ENCODE results near the gene D2HGDH.

The D2HGDH gene

GRCh38 chr2:241762321-241762932, 28.0 kb downstream of the D2HGDH start:
- Histone ChIP-seq H3K4me1 (ENCODE audit: low read length) (no peaks in the 10 kb centered on the region), H3K36me3 (replicated peaks; ENCODE audit: insufficient read depth, low read length) (no peaks in the 10 kb centered on the region), H3K79me2 (ENCODE audit: low read length) (no peaks in the 10 kb centered on the region), H3K27ac (ENCODE audit: low read length) (no peak overlapping the region), H4K20me1 (ENCODE audit: insufficient read depth, low read length) (no peaks in the 10 kb centered on the region), H2AFZ (ENCODE audit: low read length) (no peak overlapping the region), H3K9me3 (replicated peaks; ENCODE audit: insufficient read depth, low read length) (no peaks in the 10 kb centered on the region), H3K9me2 (replicated peaks; ENCODE audit: insufficient read depth, low read length) (no peaks in the 10 kb centered on the region), H3K9ac (ENCODE audit: low read length) (no peak overlapping the region), H3K4me3 (ENCODE audit: low read length) (no peak overlapping the region), H3K4me2 (ENCODE audit: low read depth, low read length) (no peak overlapping the region), H3K27me3 (replicated peaks; ENCODE audit: insufficient read depth, low read length) (no peaks in the 10 kb centered on the region), H3F3A (ENCODE audit: insufficient read depth, low read length) (no peaks in the 10 kb centered on the region)
- DNase-seq, result no peak
- TF ChIP-seq EZH2 (optimal IDR thresholded peaks at IDR 0.05; ENCODE audit: low read depth, low read length), result no peak
- TF ChIP-seq EZH2phosphoT487 (IDR thresholded peaks at IDR 0.05; ENCODE audit: low read length), result no peak
- no peak for TF ChIP-seq CTCF (IDR thresholded peaks at IDR 0.05; ENCODE audit: low read length)

GRCh38 chr2:241762933-241763369, 28.5 kb downstream of the D2HGDH start:
- DNase-seq, result no peak
- Histone ChIP-seq H3K79me2 (ENCODE audit: low read length) (no peaks in the 10 kb centered on the region), H3K4me1 (ENCODE audit: low read length) (no peaks in the 10 kb centered on the region), H3K27ac (ENCODE audit: low read length) (no peak overlapping the region), H3K9me2 (replicated peaks; ENCODE audit: insufficient read depth, low read length) (no peaks in the 10 kb centered on the region), H3K27me3 (replicated peaks; ENCODE audit: insufficient read depth, low read length) (no peaks in the 10 kb centered on the region), H3K4me2 (ENCODE audit: low read depth, low read length) (no peak overlapping the region), H3F3A (ENCODE audit: insufficient read depth, low read length) (no peaks in the 10 kb centered on the region), H3K4me3 (ENCODE audit: low read length) (no peak overlapping the region), H4K20me1 (ENCODE audit: insufficient read depth, low read length) (no peaks in the 10 kb centered on the region), H3K9ac (ENCODE audit: low read length) (no peak overlapping the region), H3K9me3 (replicated peaks; ENCODE audit: insufficient read depth, low read length) (no peaks in the 10 kb centered on the region), H2AFZ (ENCODE audit: low read length) (no peak overlapping the region), H3K36me3 (replicated peaks; ENCODE audit: insufficient read depth, low read length) (no peaks in the 10 kb centered on the region)
- no peak for TF ChIP-seq EZH2 (optimal IDR thresholded peaks at IDR 0.05; ENCODE audit: low read depth, low read length)
- TF ChIP-seq CTCF (IDR thresholded peaks at IDR 0.05; ENCODE audit: low read length), result no peak
- TF ChIP-seq EZH2phosphoT487 (IDR thresholded peaks at IDR 0.05; ENCODE audit: low read length), result no peak

- H3K4me1 ChIP-seq (ENCODE audit: low read length), result no peaks in the 10 kb centered on the region
- H4K20me1 ChIP-seq (ENCODE audit: insufficient read depth, low read length), result no peaks in the 10 kb centered on the region
- no peak overlapping the region for H3K4me2 ChIP-seq (ENCODE audit: low read depth, low read length)
- H3K27me3 ChIP-seq (replicated peaks; ENCODE audit: insufficient read depth, low read length), result no peaks in the 10 kb centered on the region
- no peak for DNase-seq
- no peak overlapping the region for H3K9ac ChIP-seq (ENCODE audit: low read length)
- no peak for TF ChIP-seq EZH2 (optimal IDR thresholded peaks at IDR 0.05; ENCODE audit: low read depth, low read length)
- TF ChIP-seq EZH2phosphoT487 (IDR thresholded peaks at IDR 0.05; ENCODE audit: low read length), result no peak
- no peak for TF ChIP-seq CTCF (IDR thresholded peaks at IDR 0.05; ENCODE audit: low read length)
- no peaks in the 10 kb centered on the region for H3K36me3 ChIP-seq (replicated peaks; ENCODE audit: insufficient read depth, low read length)
- no peak overlapping the region for H2AFZ ChIP-seq (ENCODE audit: low read length)
- no peaks in the 10 kb centered on the region for H3K9me3 ChIP-seq (replicated peaks; ENCODE audit: insufficient read depth, low read length)
- no peak overlapping the region for H3K4me3 ChIP-seq (ENCODE audit: low read length)
- H3K79me2 ChIP-seq (ENCODE audit: low read length), result no peaks in the 10 kb centered on the region
- no peaks in the 10 kb centered on the region for H3F3A ChIP-seq (ENCODE audit: insufficient read depth, low read length)
- no peaks in the 10 kb centered on the region for H3K9me2 ChIP-seq (replicated peaks; ENCODE audit: insufficient read depth, low read length)
- no peak overlapping the region for H3K27ac ChIP-seq (ENCODE audit: low read length)
Measured at GRCh38 chr2:241763551-241764274, 29.3 kb downstream of the D2HGDH start.
